ENCODE measurements around the gene EML6.

- TF ChIP-seq POLR2AphosphoS5 (IDR thresholded peaks at IDR 0.05; ENCODE audit: borderline replicate concordance, low read depth, low read length) (no peak), EZH2 (IDR thresholded peaks at IDR 0.05) (no peak)
Observed at GRCh38 chr2:54880428-54880827, 157.0 kb downstream of the EML6 start.

All from SK-N-MC (cell line).